ENCODE data around the gene CRISP3. TPM values are rescaled to one million over a fixed set of nuclear protein-coding genes. Genes with fewer than 3 reads are reported as not detected.

Gene CRISP3
- total and polyA plus RNA-seq, 9 of the 15 experiments (the other 6 are each of a cell fraction or from before 2014, with no cell fraction given) = 0.21 to 2.0 (median 0.58) TPM

DNA sequence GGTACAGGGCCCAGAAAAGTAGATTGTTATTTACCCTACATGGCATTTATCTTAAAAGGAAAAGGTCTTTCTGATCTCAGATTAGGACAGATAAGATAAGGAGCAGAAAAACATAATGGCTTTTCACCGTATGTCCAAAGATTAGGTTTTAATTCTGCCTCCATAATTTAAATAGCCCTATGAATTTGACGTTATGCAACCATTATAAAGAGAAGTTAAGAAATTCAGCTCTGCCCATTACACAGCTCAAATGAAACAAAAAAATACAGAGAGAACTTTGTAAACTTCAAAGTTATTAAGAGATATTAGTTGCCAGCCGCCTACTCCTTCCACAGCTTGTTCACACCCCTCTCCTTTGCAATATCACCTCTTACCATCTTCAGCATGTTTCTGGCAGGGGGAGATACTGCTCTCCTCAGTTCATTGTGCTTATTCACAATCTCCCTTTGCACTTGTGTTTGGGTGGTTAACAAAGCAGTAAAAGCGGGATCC, 8.1 kb downstream of the CRISP3 start (continued):
- TF ChIP-seq, protein P1, sequence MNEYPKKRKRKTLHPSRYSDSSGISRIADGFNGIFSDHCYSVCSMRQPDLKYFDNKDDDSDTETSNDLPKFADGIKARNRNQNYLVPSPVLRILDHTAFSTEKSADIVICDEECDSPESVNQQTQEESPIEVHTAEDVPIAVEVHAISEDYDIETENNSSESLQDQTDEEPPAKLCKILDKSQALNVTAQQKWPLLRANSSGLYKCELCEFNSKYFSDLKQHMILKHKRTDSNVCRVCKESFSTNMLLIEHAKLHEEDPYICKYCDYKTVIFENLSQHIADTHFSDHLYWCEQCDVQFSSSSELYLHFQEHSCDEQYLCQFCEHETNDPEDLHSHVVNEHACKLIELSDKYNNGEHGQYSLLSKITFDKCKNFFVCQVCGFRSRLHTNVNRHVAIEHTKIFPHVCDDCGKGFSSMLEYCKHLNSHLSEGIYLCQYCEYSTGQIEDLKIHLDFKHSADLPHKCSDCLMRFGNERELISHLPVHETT (CRISPR knock-in tag; conservative IDR thresholded peaks at IDR 0.05 in 1 of 2, IDR thresholded peaks at IDR 0.05 in 1 of 2) = peak in 1 of 2 experiments; percentile 50; a peak in 1 of 4 replicates
- no peak for TF ChIP-seq KDM2B (CRISPR knock-in tag; IDR thresholded peaks at IDR 0.05)
- peak; percentile 70 for TF ChIP-seq CCNT2 (IDR thresholded peaks at IDR 0.05; ENCODE audit: borderline replicate concordance, extremely low read depth, insufficient read length, low read depth, low read length)
- TF ChIP-seq, protein P2, sequence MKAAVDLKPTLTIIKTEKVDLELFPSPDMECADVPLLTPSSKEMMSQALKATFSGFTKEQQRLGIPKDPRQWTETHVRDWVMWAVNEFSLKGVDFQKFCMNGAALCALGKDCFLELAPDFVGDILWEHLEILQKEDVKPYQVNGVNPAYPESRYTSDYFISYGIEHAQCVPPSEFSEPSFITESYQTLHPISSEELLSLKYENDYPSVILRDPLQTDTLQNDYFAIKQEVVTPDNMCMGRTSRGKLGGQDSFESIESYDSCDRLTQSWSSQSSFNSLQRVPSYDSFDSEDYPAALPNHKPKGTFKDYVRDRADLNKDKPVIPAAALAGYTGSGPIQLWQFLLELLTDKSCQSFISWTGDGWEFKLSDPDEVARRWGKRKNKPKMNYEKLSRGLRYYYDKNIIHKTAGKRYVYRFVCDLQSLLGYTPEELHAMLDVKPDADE (conservative IDR thresholded peaks at IDR 0.05; ENCODE audit: control insufficient read depth, low read depth, low read length) = no peak
- TF ChIP-seq ZSCAN32 (CRISPR knock-in tag; IDR thresholded peaks at IDR 0.05) = no peak
- TF ChIP-seq, protein P3, sequence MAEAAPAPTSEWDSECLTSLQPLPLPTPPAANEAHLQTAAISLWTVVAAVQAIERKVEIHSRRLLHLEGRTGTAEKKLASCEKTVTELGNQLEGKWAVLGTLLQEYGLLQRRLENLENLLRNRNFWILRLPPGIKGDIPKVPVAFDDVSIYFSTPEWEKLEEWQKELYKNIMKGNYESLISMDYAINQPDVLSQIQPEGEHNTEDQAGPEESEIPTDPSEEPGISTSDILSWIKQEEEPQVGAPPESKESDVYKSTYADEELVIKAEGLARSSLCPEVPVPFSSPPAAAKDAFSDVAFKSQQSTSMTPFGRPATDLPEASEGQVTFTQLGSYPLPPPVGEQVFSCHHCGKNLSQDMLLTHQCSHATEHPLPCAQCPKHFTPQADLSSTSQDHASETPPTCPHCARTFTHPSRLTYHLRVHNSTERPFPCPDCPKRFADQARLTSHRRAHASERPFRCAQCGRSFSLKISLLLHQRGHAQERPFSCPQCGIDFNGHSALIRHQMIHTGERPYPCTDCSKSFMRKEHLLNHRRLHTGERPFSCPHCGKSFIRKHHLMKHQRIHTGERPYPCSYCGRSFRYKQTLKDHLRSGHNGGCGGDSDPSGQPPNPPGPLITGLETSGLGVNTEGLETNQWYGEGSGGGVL (CRISPR knock-in tag; IDR thresholded peaks at IDR 0.05) = no peak
- TF ChIP-seq ID3 (CRISPR knock-in tag; IDR thresholded peaks at IDR 0.05) = no peak
- TF ChIP-seq ID3 (tag; IDR thresholded peaks at IDR 0.05) = no peak
- TF ChIP-seq ZNF75A (CRISPR knock-in tag; IDR thresholded peaks at IDR 0.05) = no peak
- no peak for TF ChIP-seq POLR3A (IDR thresholded peaks at IDR 0.05; ENCODE audit: borderline replicate concordance, extremely low read depth, insufficient read depth, insufficient read length)
- peak; percentile 49 for TF ChIP-seq EP400 (IDR thresholded peaks at IDR 0.05)
- no peak for TF ChIP-seq ILK (tag; IDR thresholded peaks at IDR 0.05; ENCODE audit: borderline replicate concordance, low read depth)
- TF ChIP-seq ZNF583 (CRISPR knock-in tag; IDR thresholded peaks at IDR 0.05) = no peak
- no peak for TF ChIP-seq ZNF384 (IDR thresholded peaks at IDR 0.05; ENCODE audit: low read depth, low read length)
- TF ChIP-seq TCF3 (CRISPR knock-in tag; IDR thresholded peaks at IDR 0.05) = peak; percentile 95
- TF ChIP-seq KLF13 (tag; IDR thresholded peaks at IDR 0.05; ENCODE audit: borderline replicate concordance, low read depth) = no peak
- TF ChIP-seq HCFC1 (IDR thresholded peaks at IDR 0.05; ENCODE audit: low read depth, low read length) = no peak

All from K562 (cell line).